ENCODE data around the gene SLC27A3.

- TF ChIP-seq, protein P1, sequence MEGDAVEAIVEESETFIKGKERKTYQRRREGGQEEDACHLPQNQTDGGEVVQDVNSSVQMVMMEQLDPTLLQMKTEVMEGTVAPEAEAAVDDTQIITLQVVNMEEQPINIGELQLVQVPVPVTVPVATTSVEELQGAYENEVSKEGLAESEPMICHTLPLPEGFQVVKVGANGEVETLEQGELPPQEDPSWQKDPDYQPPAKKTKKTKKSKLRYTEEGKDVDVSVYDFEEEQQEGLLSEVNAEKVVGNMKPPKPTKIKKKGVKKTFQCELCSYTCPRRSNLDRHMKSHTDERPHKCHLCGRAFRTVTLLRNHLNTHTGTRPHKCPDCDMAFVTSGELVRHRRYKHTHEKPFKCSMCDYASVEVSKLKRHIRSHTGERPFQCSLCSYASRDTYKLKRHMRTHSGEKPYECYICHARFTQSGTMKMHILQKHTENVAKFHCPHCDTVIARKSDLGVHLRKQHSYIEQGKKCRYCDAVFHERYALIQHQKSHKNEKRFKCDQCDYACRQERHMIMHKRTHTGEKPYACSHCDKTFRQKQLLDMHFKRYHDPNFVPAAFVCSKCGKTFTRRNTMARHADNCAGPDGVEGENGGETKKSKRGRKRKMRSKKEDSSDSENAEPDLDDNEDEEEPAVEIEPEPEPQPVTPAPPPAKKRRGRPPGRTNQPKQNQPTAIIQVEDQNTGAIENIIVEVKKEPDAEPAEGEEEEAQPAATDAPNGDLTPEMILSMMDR (IDR thresholded peaks at IDR 0.05; ENCODE audit: poor library complexity, severe bottlenecking) = no peak
- TF ChIP-seq SMC3 (conservative IDR thresholded peaks at IDR 0.05; ENCODE audit: poor library complexity) = no peak
- TF ChIP-seq EZH2 (IDR thresholded peaks at IDR 0.05; ENCODE audit: borderline replicate concordance, insufficient read depth, low read length, poor library complexity, severe bottlenecking) = no peak
These were observed 6.0 kb upstream of the SLC27A3 start for GRCh38 chr1:153769221-153769620.

Data from neural cell (in vitro differentiated cells).